ENCODE data around the gene NANOS2. TPM values are rescaled to one million over a fixed set of nuclear protein-coding genes. Genes with fewer than 3 reads are reported as not detected.

The NANOS2 gene
- total and polyA plus RNA-seq, 8 donors: not detected

DNA sequence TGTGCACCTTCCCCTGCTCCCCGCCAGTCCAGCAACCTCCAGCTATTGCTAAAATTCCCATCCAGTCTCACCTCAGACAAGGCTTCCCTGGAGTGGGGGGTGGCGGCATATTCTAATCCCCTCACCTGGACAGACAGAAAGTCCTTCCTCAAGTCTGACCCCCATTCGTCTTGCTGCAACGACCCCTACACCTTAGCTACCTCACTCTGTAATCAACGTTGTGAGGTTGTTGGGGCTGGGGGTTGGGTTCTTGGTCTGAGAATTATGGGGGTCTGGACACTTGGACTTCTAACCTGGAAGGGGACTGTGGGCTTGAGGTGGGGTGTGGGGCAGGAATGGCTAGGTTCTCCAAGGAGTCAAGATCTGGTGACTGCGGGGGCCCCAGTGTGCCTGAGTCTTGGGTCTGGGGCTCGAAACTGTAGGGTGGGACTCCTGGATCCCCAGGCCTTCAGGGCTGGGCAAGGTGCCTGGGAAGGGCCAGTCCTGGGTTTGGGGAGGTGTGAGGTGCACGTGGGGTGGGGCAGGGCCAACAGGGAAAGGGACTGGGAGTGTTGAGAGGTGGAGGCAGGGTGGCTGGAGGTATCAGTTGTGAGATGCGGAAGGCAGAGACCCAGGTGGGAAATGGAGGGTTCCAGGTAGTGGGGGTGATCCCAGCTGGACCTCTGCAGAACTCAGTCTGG, 49.2 kb downstream of the NANOS2 start:
- intact Hi-C loops (cut with DNase I): no loop called here
- Histone ChIP-seq H3K4me1 (peaks cover 5 to 33% of the 10 kb centered on the region in 2 donors), H3K9me3 (no peaks in the 10 kb centered on the region), H3K36me3 (peaks cover 0 to 9% of the 10 kb centered on the region in 2 donors), H3K4me3 (no peak overlapping the region), H3K27me3 (peaks cover 13 to 39% of the 10 kb centered on the region in 2 donors), H3K27ac (no peak overlapping the region)
- ATAC-seq (no peak), DNase-seq (peak in 1 of 4 donors; percentile 60)
- TF ChIP-seq, protein P1, sequence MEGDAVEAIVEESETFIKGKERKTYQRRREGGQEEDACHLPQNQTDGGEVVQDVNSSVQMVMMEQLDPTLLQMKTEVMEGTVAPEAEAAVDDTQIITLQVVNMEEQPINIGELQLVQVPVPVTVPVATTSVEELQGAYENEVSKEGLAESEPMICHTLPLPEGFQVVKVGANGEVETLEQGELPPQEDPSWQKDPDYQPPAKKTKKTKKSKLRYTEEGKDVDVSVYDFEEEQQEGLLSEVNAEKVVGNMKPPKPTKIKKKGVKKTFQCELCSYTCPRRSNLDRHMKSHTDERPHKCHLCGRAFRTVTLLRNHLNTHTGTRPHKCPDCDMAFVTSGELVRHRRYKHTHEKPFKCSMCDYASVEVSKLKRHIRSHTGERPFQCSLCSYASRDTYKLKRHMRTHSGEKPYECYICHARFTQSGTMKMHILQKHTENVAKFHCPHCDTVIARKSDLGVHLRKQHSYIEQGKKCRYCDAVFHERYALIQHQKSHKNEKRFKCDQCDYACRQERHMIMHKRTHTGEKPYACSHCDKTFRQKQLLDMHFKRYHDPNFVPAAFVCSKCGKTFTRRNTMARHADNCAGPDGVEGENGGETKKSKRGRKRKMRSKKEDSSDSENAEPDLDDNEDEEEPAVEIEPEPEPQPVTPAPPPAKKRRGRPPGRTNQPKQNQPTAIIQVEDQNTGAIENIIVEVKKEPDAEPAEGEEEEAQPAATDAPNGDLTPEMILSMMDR (IDR thresholded peaks at IDR 0.05): no peak

DNA sequence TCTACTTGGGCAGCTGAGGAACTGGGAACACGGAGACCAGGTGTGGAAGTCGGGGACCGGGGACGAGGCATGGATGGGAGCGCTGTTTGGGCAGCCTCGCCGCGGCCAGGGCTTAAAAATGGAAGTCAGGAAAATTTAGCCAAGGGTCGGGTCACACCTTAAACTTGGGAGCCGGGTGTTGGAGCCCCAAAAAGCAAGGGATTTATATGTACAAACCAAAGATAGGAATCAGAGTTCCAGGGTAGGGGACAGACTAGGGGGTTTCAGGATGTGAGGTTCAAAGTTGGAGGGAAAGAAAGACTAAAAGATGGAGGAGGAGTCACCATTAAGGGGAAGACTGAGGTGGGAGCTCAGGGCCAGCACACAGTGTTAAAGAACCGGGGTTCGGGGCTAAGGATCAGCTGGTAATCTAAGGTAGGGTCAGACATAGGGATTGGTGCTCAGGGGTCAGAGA, 49.9 kb downstream of the NANOS2 start:
- no peaks in the 10 kb centered on the region for H3K9me3 ChIP-seq
- intact Hi-C loops (cut with DNase I): no loop called here
- no peak for ATAC-seq
- peaks cover 13 to 39% of the 10 kb centered on the region in 2 donors for H3K27me3 ChIP-seq
- peaks cover 5 to 33% of the 10 kb centered on the region in 2 donors for H3K4me1 ChIP-seq
- H3K36me3 ChIP-seq: peaks cover 0 to 16% of the 10 kb centered on the region in 2 donors
- peak in 1 of 4 donors; percentile 6 for DNase-seq
- H3K27ac ChIP-seq: no peak overlapping the region
- TF ChIP-seq, protein P1 (IDR thresholded peaks at IDR 0.05): no peak
- H3K4me3 ChIP-seq: peak overlapping the region in 1 of 2 donors; percentile 98

DNA sequence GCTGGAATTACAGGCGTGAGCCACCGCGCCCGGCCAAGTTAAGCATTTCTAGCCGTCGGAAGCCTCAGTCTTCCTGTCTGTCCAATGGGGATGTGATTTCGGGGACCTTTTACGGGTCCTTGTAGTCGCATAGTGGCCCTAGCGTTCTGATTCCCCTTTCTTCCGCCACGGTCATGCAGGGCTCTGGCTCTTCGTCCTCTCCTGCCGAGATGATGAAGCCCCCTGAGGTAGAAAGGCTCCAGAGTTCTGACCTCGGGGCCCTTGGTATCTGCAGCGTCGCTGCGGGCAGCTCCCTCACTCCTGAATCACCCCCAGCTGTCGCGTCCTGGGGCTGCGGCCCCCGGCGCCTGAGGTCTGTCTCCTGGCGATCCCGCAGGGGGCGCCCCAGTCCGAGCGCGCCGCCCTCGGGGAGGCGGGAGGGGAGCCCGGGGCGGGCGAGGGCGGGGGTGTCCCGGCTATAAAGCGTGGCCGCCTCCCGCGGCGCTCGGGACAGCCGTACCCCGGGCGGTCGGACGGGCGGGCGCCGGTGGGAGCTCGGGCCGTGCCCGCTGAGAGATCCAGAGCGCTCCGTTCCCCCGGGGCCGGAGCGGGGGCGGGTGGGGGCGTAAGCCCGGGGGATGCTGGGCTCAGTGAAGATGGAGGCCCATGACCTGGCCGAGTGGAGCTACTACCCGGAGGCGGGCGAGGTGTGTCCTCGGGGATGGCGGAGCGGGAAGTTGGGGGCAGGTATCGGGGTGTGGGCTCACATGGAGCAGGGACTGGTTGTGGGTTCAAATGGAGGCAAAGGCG, 50.5 kb downstream of the NANOS2 start, which contains the start of gene FOXA3:
FOXA3 (plus strand) TSS at position 487 of the 789 bp plus-strand sequence; CDS start at position 618, 131 bp downstream.
- H3K27ac ChIP-seq: no peak within 1 kb of the TSS
- H3K27me3 ChIP-seq: peaks cover 13 to 39% of the 10 kb centered on the region in 2 donors
- H3K9me3 ChIP-seq: no peaks in the 10 kb centered on the region
- peak within 1 kb of the TSS; percentile 84 to 98 for H3K4me3 ChIP-seq
- intact Hi-C loops (cut with DNase I): no loop called here
- DNase-seq (peak in 2 of 4 donors; percentile 47 to 90), ATAC-seq (peak; percentile 79)
- TF ChIP-seq, protein P1 (IDR thresholded peaks at IDR 0.05): peak; percentile 63 to 68
- H3K4me1 ChIP-seq: peaks cover 5 to 33% of the 10 kb centered on the region in 2 donors
- H3K36me3 ChIP-seq: peaks cover 0 to 22% of the 10 kb centered on the region in 2 donors

DNA sequence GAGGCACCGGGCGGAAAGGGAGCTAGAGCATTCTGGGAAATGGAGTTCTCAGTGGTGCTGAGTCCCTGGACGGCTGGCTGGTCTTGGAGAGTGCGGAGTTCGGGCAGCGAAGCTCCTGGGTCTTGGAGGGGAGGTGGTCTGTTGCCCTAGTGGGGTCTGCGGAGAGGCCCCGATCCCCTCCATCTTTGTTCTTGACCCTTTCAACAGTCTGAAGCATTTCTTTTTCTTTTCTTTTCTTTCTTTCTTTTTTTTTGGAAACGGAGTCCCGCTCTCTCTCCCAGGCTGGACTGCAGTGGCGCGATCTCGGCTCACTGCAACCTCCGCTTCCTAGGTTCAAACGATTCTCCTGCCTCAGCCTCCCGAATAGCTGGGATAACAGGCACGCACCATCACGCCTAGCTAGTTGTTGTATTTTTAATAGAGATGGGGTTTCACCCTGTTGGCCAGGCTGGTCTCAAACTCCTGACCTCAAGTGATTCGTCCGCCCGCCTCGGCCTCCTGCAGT, 51.2 kb downstream of the NANOS2 start:
- peak in 1 of 4 donors; percentile 74 for DNase-seq
- peaks cover 13 to 39% of the 10 kb centered on the region in 2 donors for H3K27me3 ChIP-seq
- peaks cover 5 to 33% of the 10 kb centered on the region in 2 donors for H3K4me1 ChIP-seq
- H3K9me3 ChIP-seq: no peaks in the 10 kb centered on the region
- peak overlapping the region; percentile 84 to 98 for H3K4me3 ChIP-seq
- peaks cover 0 to 26% of the 10 kb centered on the region in 2 donors for H3K36me3 ChIP-seq
- TF ChIP-seq, protein P1 (IDR thresholded peaks at IDR 0.05): no peak
- intact Hi-C loops (cut with DNase I): no loop called here
- H3K27ac ChIP-seq: no peak overlapping the region
- no peak for ATAC-seq

Other genes with a start within 250 kb of the NANOS2 start
- 1 to 10 TPM; 5.4 to 5.7 TPM for gene GIPR, start 246.6 kb downstream of the NANOS2 start, total RNA-seq
- gene GIPR, start 246.6 kb downstream of the NANOS2 start, polyA plus RNA-seq (ENCODE audit: insufficient read length in 6 of 6): 1 to 10 TPM; 2.8 to 9.7 (median 4.9) TPM
- gene SNRPD2, start 222.8 kb downstream of the NANOS2 start, total RNA-seq: 100 to 1,000 TPM; 276 to 306 TPM
- 100 to 1,000 TPM; 311 to 392 (median 345) TPM for gene SNRPD2, start 222.8 kb downstream of the NANOS2 start, polyA plus RNA-seq (ENCODE audit: insufficient read length in 6 of 6)
- 1 to 10 TPM; 7.7 to 8.7 TPM for gene QPCTL, start 222.1 kb downstream of the NANOS2 start, total RNA-seq
- gene QPCTL, start 222.1 kb downstream of the NANOS2 start, polyA plus RNA-seq (ENCODE audit: insufficient read length in 6 of 6): 10 to 100 TPM in 3 of 6 donors, 1 to 10 TPM in 3; 7.8 to 13.3 (median 10.2) TPM
- gene FBXO46, start 183.9 kb downstream of the NANOS2 start, total RNA-seq: 10 to 100 TPM; 16.6 to 18.4 TPM
- 10 to 100 TPM; 12.6 to 19.2 (median 16.8) TPM for gene FBXO46, start 183.9 kb downstream of the NANOS2 start, polyA plus RNA-seq (ENCODE audit: insufficient read length in 6 of 6)
- gene MEIOSIN, start 181.3 kb downstream of the NANOS2 start, total RNA-seq: not detected
- gene MEIOSIN, start 181.3 kb downstream of the NANOS2 start, polyA plus RNA-seq (ENCODE audit: insufficient read length in 6 of 6): not detected
- gene SIX5, start 145.5 kb downstream of the NANOS2 start, total RNA-seq: 10 to 100 TPM; 14.0 to 21.7 TPM
- 10 to 100 TPM; 11.5 to 25.0 (median 20.5) TPM for gene SIX5, start 145.5 kb downstream of the NANOS2 start, polyA plus RNA-seq (ENCODE audit: insufficient read length in 6 of 6)
- 10 to 100 TPM; 44.6 to 50.0 TPM for gene DMPK, start 132.3 kb downstream of the NANOS2 start, total RNA-seq
- gene DMPK, start 132.3 kb downstream of the NANOS2 start, polyA plus RNA-seq (ENCODE audit: insufficient read length in 6 of 6): 10 to 100 TPM; 55.3 to 81.7 (median 62.0) TPM
- gene DMWD, start 121.9 kb downstream of the NANOS2 start, total RNA-seq: 10 to 100 TPM; 49.0 to 49.3 TPM
- gene DMWD, start 121.9 kb downstream of the NANOS2 start, polyA plus RNA-seq (ENCODE audit: insufficient read length in 6 of 6): 10 to 100 TPM; 29.6 to 51.4 (median 33.2) TPM
- under 1 TPM in 1 of 2 donors, not detected in 1; 0.13 TPM for gene RSPH6A, start 99.5 kb downstream of the NANOS2 start, total RNA-seq
- under 1 TPM in 1 of 6 donors, not detected in 5; 0.09 TPM for gene RSPH6A, start 99.5 kb downstream of the NANOS2 start, polyA plus RNA-seq (ENCODE audit: insufficient read length in 6 of 6)
- 10 to 100 TPM; 69.0 to 69.3 TPM for gene SYMPK, start 51.6 kb downstream of the NANOS2 start, total RNA-seq
- gene SYMPK, start 51.6 kb downstream of the NANOS2 start, polyA plus RNA-seq (ENCODE audit: insufficient read length in 6 of 6): 10 to 100 TPM; 65.6 to 77.6 (median 68.7) TPM
- gene FOXA3, start 50.5 kb downstream of the NANOS2 start, total RNA-seq: 1 to 10 TPM in 1 of 2 donors, under 1 TPM in 1; 0.45 to 1.6 TPM
- gene FOXA3, start 50.5 kb downstream of the NANOS2 start, polyA plus RNA-seq (ENCODE audit: insufficient read length in 6 of 6): 1 to 10 TPM; 1.1 to 3.1 (median 1.6) TPM
- 10 to 100 TPM; 18.0 to 20.3 TPM for gene IRF2BP1, start 28.6 kb downstream of the NANOS2 start, total RNA-seq
- 10 to 100 TPM; 13.7 to 24.7 (median 19.5) TPM for gene IRF2BP1, start 28.6 kb downstream of the NANOS2 start, polyA plus RNA-seq (ENCODE audit: insufficient read length in 6 of 6)
- gene MYPOP, start 12.2 kb downstream of the NANOS2 start, total RNA-seq: 1 to 10 TPM; 7.2 to 8.7 TPM
- 1 to 10 TPM; 3.6 to 6.9 (median 4.8) TPM for gene MYPOP, start 12.2 kb downstream of the NANOS2 start, polyA plus RNA-seq (ENCODE audit: insufficient read length in 6 of 6)
- 10 to 100 TPM in 1 of 2 donors, 1 to 10 TPM in 1; 6.4 to 12.6 TPM for gene NOVA2, start 59.1 kb upstream of the NANOS2 start, total RNA-seq
- 10 to 100 TPM in 4 of 6 donors, 1 to 10 TPM in 2; 7.1 to 13.9 (median 11.5) TPM for gene NOVA2, start 59.1 kb upstream of the NANOS2 start, polyA plus RNA-seq (ENCODE audit: insufficient read length in 6 of 6)
- gene CCDC61, start 80.7 kb upstream of the NANOS2 start, total RNA-seq: 10 to 100 TPM; 15.9 to 17.3 TPM
- 10 to 100 TPM; 12.1 to 15.9 (median 14.3) TPM for gene CCDC61, start 80.7 kb upstream of the NANOS2 start, polyA plus RNA-seq (ENCODE audit: insufficient read length in 6 of 6)
- 1 to 10 TPM in 1 of 2 donors, under 1 TPM in 1; 0.38 to 6.3 TPM for gene PGLYRP1, start 108.3 kb upstream of the NANOS2 start, total RNA-seq
- 1 to 10 TPM in 2 of 6 donors, under 1 TPM in 4; 0.31 to 2.0 (median 0.89) TPM for gene PGLYRP1, start 108.3 kb upstream of the NANOS2 start, polyA plus RNA-seq (ENCODE audit: insufficient read length in 6 of 6)
- gene IGFL4, start 126.2 kb upstream of the NANOS2 start, total RNA-seq: not detected
- 1 to 10 TPM in 3 of 6 donors, under 1 TPM in 3; 0.48 to 1.2 (median 1.0) TPM for gene IGFL4, start 126.2 kb upstream of the NANOS2 start, polyA plus RNA-seq (ENCODE audit: insufficient read length in 6 of 6)
- gene IGFL3, start 209.9 kb upstream of the NANOS2 start, total RNA-seq: not detected
- gene IGFL3, start 209.9 kb upstream of the NANOS2 start, polyA plus RNA-seq (ENCODE audit: insufficient read length in 6 of 6): not detected
- 1 to 10 TPM in 1 of 2 donors, not detected in 1; 1.8 TPM for gene IGFL2, start 233.5 kb upstream of the NANOS2 start, total RNA-seq
- gene IGFL2, start 233.5 kb upstream of the NANOS2 start, polyA plus RNA-seq (ENCODE audit: insufficient read length in 6 of 6): 1 to 10 TPM in 4 of 6 donors, under 1 TPM in 2; 0.28 to 1.4 (median 1.2) TPM

Data from left lung (tissue), 10 donors.